CD4-positive, alpha-beta T cell (primary cell): ENCODE measurements around the gene LRP1B. TPM values are rescaled to one million over a fixed set of nuclear protein-coding genes. Genes with fewer than 3 reads are reported as not detected.

ENCODE experiments used
- ATAC-seq: fragments of 200-7000 bp; cut with Tn5 transposase; one replicate; pipeline ENCODE4 v1.10.0; 2022; ENCODE audit warnings: mild to moderate bottlenecking; ENCODE audit not compliant: poor library complexity
- CTCF ChIA-PET: fragments of 350-600 bp; sonication (Branson Sonifier 250); formaldehyde crosslinking; loops from one replicate; lab custom pipeline; 2021; ENCODE audit warnings: antibody characterized with exemption, inconsistent platforms; lab: Charles Lee
- POLR2A ChIA-PET: fragments of 350-600 bp; sonication (Branson Sonifier 250); formaldehyde crosslinking; loops from one replicate; lab custom pipeline; 2021; ENCODE audit warnings: antibody characterized with exemption, inconsistent platforms; lab: Charles Lee
- DNase-seq, 14 experiments: peaks; one replicate each; pipeline ENCODE4 v3.0.0-alpha.2; 2013 to 2020; ENCODE audit warnings: mixed read lengths in 2 of 14
- H3K27ac ChIP-seq, 2 donors: one replicate each; pipeline versions ENCODE4 v1.5.1 to v1.7.0; 2013; ENCODE audit warnings: low read length in 2 of 2, low read depth in 1 of 2, mild to moderate bottlenecking in 1 of 2
- H3K27me3 ChIP-seq, 2 experiments: 1 replicate in 1 of 2; 2 replicates in 1 of 2; pipeline versions ENCODE4 v1.6.1 to v1.7.0; 2013; ENCODE audit warnings: low read length in 2 of 2, control low read depth in 1 of 2, mild to moderate bottlenecking in 1 of 2, moderate library complexity in 1 of 2; ENCODE audit not compliant: insufficient read depth in 2 of 2, control insufficient read depth in 1 of 2
- H3K36me3 ChIP-seq: one replicate; pipeline ENCODE4 v1.6.1; 2013; ENCODE audit warnings: low read length, control low read depth; ENCODE audit not compliant: insufficient read depth
- H3K4me1 ChIP-seq: one replicate; pipeline ENCODE4 v1.6.1; 2013; ENCODE audit warnings: low read length, control low read depth; ENCODE audit not compliant: insufficient read depth
- H3K4me3 ChIP-seq: one replicate; pipeline ENCODE4 v1.5.1; 2013; ENCODE audit warnings: mild to moderate bottlenecking, low read length, moderate library complexity
- H3K9me3 ChIP-seq, 2 experiments: 1 replicate in 1 of 2; 2 replicates in 1 of 2; pipeline versions ENCODE4 v1.6.1 to v1.7.0; 2013; ENCODE audit warnings: low read length in 2 of 2, mild to moderate bottlenecking in 2 of 2, control low read depth in 1 of 2, moderate library complexity in 1 of 2; ENCODE audit not compliant: control insufficient read depth in 1 of 2, insufficient read depth in 1 of 2
- H3K27ac Mint-ChIP-seq: one replicate; pipeline ENCODE4 v1.8.0; 2020; ENCODE audit warnings: mixed read lengths
- H3K27me3 Mint-ChIP-seq: one replicate; pipeline ENCODE4 v1.8.0; 2021; ENCODE audit warnings: mixed read lengths
- H3K36me3 Mint-ChIP-seq: one replicate; pipeline ENCODE4 v1.8.0; 2021; ENCODE audit warnings: low read depth, mixed read lengths
- H3K4me1 Mint-ChIP-seq: one replicate; pipeline ENCODE4 v1.8.0; 2021; ENCODE audit warnings: low read depth, mixed read lengths
- H3K4me3 Mint-ChIP-seq: one replicate; pipeline ENCODE4 v1.8.0; 2020; ENCODE audit warnings: mild to moderate bottlenecking, mixed read lengths
- H3K9me3 Mint-ChIP-seq: one replicate; pipeline ENCODE4 v1.8.0; 2020; ENCODE audit warnings: mixed read lengths
- intact Hi-C, 2 experiments: fragments of 100-400 bp; cut with DNase I in 1 of 2; cut with micrococcal nuclease in 1 of 2; formaldehyde crosslinking; loops; one replicate each; pipeline versions ENCODE4 v1.15.1 to v1.9.0; 2023 to 2025; cut with DNase I, micrococcal nuclease
- total RNA-seq, 174 experiments: library from RNA in 2 of 174; stranded (reverse) in 2 of 174; gene quantifications; one replicate each; pipeline ENCODE4 v1.2.3 and lab custom pipeline; 2021 to 2026
- TF ChIP-seq, protein P1 (sequence below): fragments of 200-600 bp; IDR thresholded peaks from one replicate; pipeline ENCODE4 v1.8.0; 2022; ENCODE audit warnings: antibody characterized with exemption, mild to moderate bottlenecking

Gene LRP1B
- total RNA-seq, 2 experiments from 2014 or later, result not detected

DNA sequence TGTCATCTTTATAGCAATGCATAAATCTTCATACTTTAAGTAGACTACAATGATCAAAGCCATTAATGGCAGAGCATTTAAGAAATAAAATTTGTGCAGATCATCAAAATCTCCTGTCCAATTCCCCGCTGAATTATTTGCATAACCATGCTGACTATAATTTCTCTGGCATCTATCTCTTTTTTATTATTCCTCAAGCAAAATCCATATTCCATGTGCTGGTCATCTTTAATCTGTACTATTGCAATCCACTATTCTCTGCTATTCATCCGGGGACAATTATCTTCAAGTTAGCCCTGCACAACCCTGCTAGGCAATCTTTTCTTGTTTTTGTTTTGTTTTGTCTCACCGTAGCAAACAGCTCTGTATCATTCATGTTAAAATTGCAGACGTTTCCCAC is 1881.0 kb downstream of the LRP1B start:
- H3K4me3 ChIP-seq, result no peak overlapping the region
- DNase-seq, result no peak
- Mint-ChIP-seq H3K4me3 (no peak overlapping the region), H3K4me1 (no peaks in the 10 kb centered on the region), H3K27ac (no peak overlapping the region), H3K27me3 (no peaks in the 10 kb centered on the region), H3K36me3 (no peaks in the 10 kb centered on the region), H3K9me3 (peaks cover 5% of the 10 kb centered on the region)
- no peaks in the 10 kb centered on the region for H3K9me3 ChIP-seq
- CTCF ChIA-PET, result no interaction called here
- POLR2A ChIA-PET, result no interaction called here
- no peaks in the 10 kb centered on the region for H3K4me1 ChIP-seq
- intact Hi-C loops, result no loop called here
- ATAC-seq, result no peak
- no peak overlapping the region for H3K27ac ChIP-seq
- H3K36me3 ChIP-seq, result no peaks in the 10 kb centered on the region
- no peaks in the 10 kb centered on the region for H3K27me3 ChIP-seq
- TF ChIP-seq, protein P1, sequence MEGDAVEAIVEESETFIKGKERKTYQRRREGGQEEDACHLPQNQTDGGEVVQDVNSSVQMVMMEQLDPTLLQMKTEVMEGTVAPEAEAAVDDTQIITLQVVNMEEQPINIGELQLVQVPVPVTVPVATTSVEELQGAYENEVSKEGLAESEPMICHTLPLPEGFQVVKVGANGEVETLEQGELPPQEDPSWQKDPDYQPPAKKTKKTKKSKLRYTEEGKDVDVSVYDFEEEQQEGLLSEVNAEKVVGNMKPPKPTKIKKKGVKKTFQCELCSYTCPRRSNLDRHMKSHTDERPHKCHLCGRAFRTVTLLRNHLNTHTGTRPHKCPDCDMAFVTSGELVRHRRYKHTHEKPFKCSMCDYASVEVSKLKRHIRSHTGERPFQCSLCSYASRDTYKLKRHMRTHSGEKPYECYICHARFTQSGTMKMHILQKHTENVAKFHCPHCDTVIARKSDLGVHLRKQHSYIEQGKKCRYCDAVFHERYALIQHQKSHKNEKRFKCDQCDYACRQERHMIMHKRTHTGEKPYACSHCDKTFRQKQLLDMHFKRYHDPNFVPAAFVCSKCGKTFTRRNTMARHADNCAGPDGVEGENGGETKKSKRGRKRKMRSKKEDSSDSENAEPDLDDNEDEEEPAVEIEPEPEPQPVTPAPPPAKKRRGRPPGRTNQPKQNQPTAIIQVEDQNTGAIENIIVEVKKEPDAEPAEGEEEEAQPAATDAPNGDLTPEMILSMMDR, result no peak

DNA sequence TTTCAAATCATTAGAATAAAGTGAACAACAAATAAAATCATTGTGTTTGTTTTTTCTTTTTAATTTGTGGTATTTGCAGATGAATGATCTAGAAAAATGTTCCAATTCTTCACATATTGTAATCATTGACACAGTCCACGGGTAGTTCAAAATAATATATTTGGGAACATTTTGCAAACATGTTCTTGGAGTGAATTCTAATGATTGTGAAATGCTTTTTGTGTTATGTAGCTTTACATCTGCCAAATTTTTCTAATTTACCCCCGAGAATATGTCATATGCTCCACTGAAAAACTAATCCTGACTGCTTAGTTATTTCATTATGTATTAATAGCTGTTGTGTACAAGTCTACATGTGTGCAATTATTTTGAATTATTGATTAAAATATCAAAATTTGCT is 1882.2 kb downstream of the LRP1B start:
- ChIA-PET POLR2A (no interaction called here), CTCF (no interaction called here)
- Mint-ChIP-seq H3K4me3 (no peak overlapping the region), H3K9me3 (peaks cover 5% of the 10 kb centered on the region), H3K27me3 (no peaks in the 10 kb centered on the region), H3K27ac (no peak overlapping the region), H3K36me3 (no peaks in the 10 kb centered on the region), H3K4me1 (no peaks in the 10 kb centered on the region)
- DNase-seq, result no peak
- H3K27me3 ChIP-seq, result no peaks in the 10 kb centered on the region
- intact Hi-C loops, result no loop called here
- H3K9me3 ChIP-seq, result no peaks in the 10 kb centered on the region
- no peak overlapping the region for H3K4me3 ChIP-seq
- TF ChIP-seq, protein P1, result no peak
- H3K27ac ChIP-seq, result no peak overlapping the region
- no peak for ATAC-seq
- no peaks in the 10 kb centered on the region for H3K4me1 ChIP-seq
- no peaks in the 10 kb centered on the region for H3K36me3 ChIP-seq

DNA sequence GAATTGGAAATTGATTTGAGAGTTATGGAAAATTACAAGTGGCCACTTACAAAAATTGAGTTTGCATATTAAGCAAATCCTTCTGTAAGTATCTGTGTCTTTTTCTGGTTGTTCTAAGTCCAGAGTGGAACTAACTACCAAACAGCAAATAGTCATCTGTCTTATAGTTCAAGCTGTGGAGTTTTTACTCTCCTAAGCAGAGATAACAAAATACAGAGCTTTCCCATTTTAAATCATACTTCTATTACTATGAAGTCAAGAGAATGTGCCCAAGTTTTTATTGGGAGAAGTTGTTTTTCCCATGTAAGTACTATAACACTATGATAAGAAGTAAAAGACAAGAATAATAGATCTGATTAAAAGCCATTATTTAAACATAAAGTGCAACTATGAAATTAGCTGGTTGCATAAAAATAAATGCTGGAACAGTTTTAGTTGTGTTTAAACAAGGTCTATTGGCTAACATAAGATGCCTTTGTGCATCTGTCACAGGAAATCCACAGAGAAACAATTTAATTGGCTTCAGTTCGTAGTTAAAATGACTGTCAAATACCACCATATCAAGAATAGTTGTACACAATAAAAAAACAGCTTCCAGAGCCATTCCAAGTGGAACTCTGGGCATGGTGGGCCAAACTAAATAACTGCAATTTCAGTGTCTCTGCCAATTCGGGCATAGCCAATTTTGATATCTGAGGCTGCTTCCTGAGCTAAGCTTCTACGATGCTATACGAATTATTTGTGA is 1883.2 kb downstream of the LRP1B start:
- no peak for DNase-seq
- intact Hi-C loops, result no loop called here
- H3K27me3 Mint-ChIP-seq, result no peaks in the 10 kb centered on the region

More for the DNA sequence above, 1883.2 kb downstream of the LRP1B start:
- Histone ChIP-seq H3K4me3 (no peak overlapping the region), H3K4me1 (no peaks in the 10 kb centered on the region), H3K36me3 (no peaks in the 10 kb centered on the region), H3K27me3 (no peaks in the 10 kb centered on the region), H3K9me3 (no peaks in the 10 kb centered on the region), H3K27ac (no peak overlapping the region)
- CTCF ChIA-PET, result no interaction called here
- ATAC-seq, result no peak
- Mint-ChIP-seq H3K9me3 (peaks cover 5% of the 10 kb centered on the region), H3K36me3 (no peaks in the 10 kb centered on the region), H3K4me1 (no peaks in the 10 kb centered on the region), H3K27ac (no peak overlapping the region), H3K4me3 (no peak overlapping the region)
- POLR2A ChIA-PET, result no interaction called here
- TF ChIP-seq, protein P1, result no peak
